Upper lobe of right lung (tissue), 1 donor: ENCODE data around the gene LRP10. TPM values are rescaled to one million over a fixed set of nuclear protein-coding genes. Genes with fewer than 3 reads are reported as not detected.
A peak's percentile ranks its signal among the peaks of the same experiment; 100 is the strongest.
"Not testable (repeated sequence)": the region's sequence is repeated elsewhere in the genome, so short reads cannot be mapped to it uniquely, and the experiment has no call there.

ENCODE experiments used
- ATAC-seq: fragments of 200-7000 bp; cut with Tn5 transposase; one replicate; pipeline ENCODE4 v1.9.1; 2020; ENCODE audit warnings: mild to moderate bottlenecking, moderate library complexity
- DNase-seq: peaks from one replicate; pipeline ENCODE4 v3.0.0-alpha.2; 2020
- H3K27ac ChIP-seq: fragments of 200-600 bp; one replicate; pipeline ENCODE4 v1.8.0; 2022
- H3K27me3 ChIP-seq: fragments of 200-600 bp; one replicate; pipeline ENCODE4 v1.8.0; 2022; ENCODE audit warnings: mild to moderate bottlenecking
- H3K36me3 ChIP-seq: fragments of 200-600 bp; one replicate; pipeline ENCODE4 v1.8.0; 2022
- H3K4me1 ChIP-seq: fragments of 200-600 bp; one replicate; pipeline ENCODE4 v1.8.0; 2022
- H3K4me3 ChIP-seq: fragments of 200-600 bp; one replicate; pipeline ENCODE4 v1.8.0; 2022; ENCODE audit warnings: mild to moderate bottlenecking
- H3K9me3 ChIP-seq: fragments of 200-600 bp; one replicate; pipeline ENCODE4 v1.8.0; 2022
- intact Hi-C: fragments of 100-400 bp; cut with DNase I; formaldehyde crosslinking; loops from one replicate; pipeline ENCODE4 v1.11.0; 2022
- total RNA-seq: library from RNA; stranded (reverse); fragmentation: NEBNext Ultra II Directional; extraction: Animal tissue kit (Norgen Biotek cat#: 25700); gene quantifications from one replicate; pipeline ENCODE4 v1.2.1, GENCODE V29; 2021
- TF ChIP-seq, protein P1 (sequence below): fragments of 200-600 bp; IDR thresholded peaks from one replicate; pipeline ENCODE4 v1.8.0; 2022; ENCODE audit warnings: antibody characterized with exemption
- donor health status: DM: no; HTN: yes; CAD: no; lungs with severe emphysema.

The LRP10 gene
- total RNA-seq, 1 donor from 2014 or later = 142 TPM

DNA sequence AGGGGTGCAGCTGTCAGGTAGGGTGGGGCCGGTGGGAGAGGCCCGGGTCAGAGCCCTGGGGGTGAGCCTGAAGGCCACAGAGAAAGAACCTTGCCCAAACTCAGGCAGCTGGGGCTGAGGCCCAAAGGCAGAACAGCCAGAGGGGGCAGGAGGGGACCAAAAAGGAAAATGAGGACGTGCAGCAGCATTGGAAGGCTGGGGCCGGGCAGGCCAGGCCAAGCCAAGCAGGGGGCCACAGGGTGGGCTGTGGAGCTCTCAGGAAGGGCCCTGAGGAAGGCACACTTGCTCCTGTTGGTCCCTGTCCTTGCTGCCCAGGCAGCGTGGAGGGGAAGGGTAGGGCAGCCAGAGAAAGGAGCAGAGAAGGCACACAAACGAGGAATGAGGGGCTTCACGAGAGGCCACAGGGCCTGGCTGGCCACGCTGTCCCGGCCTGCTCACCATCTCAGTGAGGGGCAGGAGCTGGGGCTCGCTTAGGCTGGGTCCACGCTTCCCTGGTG lies 24.7 kb upstream of the LRP10 start:
- peak; percentile 48 for DNase-seq

DNA sequence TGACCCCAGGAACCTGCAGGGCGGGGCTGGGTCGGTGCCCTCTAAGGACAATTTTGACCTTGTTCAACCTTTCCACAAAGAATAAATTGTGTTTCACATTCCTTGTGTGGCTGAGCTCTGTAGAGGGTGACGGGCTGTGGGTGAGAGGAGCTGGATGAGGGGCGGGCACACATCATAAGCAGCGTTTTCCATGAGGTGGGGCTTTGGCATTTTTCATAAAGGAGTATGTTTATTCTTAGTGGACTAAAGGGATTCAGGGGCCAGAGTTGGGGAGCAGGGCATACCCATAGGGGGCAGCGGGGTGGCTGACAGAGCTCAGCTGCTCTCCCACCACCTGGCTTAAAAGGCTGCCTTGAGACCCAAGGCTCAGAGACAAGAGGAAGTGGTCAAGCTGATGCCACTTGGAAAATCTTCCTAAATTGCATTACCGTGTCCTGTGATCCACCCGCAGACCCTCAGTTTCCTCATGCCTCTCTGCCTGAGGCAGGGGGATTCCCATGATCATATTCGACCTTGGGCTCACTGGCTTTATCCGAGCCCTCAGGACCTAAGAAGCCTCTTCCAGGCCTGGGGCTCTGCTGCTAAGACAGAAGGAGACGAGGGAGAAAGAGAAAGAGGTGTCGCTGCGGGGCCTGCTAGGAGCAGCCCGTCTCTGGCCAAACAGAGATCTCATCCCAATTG lies 23.7 kb upstream of the LRP10 start:
- DNase-seq = peak; percentile 62
- no peak overlapping the region for H3K4me3 ChIP-seq

More for the DNA sequence above, 24.7 kb upstream of the LRP10 start:
- no peak for ATAC-seq
- no peak overlapping the region for H3K4me3 ChIP-seq
- no peaks in the 10 kb centered on the region for H3K9me3 ChIP-seq
- TF ChIP-seq, protein P1, sequence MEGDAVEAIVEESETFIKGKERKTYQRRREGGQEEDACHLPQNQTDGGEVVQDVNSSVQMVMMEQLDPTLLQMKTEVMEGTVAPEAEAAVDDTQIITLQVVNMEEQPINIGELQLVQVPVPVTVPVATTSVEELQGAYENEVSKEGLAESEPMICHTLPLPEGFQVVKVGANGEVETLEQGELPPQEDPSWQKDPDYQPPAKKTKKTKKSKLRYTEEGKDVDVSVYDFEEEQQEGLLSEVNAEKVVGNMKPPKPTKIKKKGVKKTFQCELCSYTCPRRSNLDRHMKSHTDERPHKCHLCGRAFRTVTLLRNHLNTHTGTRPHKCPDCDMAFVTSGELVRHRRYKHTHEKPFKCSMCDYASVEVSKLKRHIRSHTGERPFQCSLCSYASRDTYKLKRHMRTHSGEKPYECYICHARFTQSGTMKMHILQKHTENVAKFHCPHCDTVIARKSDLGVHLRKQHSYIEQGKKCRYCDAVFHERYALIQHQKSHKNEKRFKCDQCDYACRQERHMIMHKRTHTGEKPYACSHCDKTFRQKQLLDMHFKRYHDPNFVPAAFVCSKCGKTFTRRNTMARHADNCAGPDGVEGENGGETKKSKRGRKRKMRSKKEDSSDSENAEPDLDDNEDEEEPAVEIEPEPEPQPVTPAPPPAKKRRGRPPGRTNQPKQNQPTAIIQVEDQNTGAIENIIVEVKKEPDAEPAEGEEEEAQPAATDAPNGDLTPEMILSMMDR = no peak
- no peaks in the 10 kb centered on the region for H3K27me3 ChIP-seq
- peaks cover 48% of the 10 kb centered on the region for H3K4me1 ChIP-seq
- peaks cover 51% of the 10 kb centered on the region for H3K36me3 ChIP-seq
- intact Hi-C loops = no loop called here
- H3K27ac ChIP-seq = peak overlapping the region; percentile 65

DNA sequence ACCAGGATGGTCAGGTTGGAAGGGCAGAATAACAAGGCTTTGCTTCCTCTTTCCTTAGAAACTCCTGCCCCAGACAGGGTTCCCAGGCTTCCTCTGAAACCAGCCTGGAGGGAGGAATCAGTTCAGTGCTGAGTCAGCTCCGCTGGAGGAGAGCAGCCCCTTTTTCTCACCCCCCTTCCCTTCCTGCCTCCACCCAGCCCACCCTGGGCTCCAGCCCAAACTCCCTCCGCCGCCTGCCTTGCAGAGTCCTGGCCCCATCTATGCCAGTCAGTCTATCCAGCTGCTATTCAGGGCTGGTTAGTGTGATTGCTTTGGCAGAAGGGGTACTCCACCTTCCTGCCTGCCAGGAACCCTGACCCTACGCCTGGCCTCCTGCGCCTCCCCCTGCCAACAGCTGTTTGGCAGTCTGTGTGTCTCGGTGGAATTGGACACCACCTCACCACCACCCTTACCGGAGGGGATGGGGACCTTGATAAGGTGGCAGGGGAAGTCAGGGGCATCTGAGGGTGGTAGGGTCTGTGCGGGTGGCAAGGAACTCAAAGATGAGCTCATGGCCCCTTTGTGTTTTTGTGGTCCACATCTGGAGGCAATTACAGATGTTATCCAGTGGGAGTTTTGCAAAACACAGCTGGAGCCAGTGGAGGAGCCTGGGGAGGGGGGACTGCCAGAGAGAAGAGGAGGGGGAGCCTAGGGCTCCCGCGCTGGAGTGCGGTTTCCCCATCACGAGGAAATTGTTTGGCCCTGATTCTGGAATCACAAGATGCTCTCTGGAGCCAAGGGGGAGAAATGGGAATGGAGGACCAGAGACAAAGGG lies 23.0 kb upstream of the LRP10 start:
- intact Hi-C loops = no loop called here
- DNase-seq = peak; percentile 69

More for the DNA sequence above, 23.7 kb upstream of the LRP10 start:
- Histone ChIP-seq H3K4me1 (peaks cover 54% of the 10 kb centered on the region), H3K9me3 (no peaks in the 10 kb centered on the region), H3K27ac (peak overlapping the region; percentile 84), H3K36me3 (peaks cover 42% of the 10 kb centered on the region), H3K27me3 (no peaks in the 10 kb centered on the region)
- TF ChIP-seq, protein P1 = no peak
- intact Hi-C loops = no loop called here
- peak; percentile 32 for ATAC-seq

DNA sequence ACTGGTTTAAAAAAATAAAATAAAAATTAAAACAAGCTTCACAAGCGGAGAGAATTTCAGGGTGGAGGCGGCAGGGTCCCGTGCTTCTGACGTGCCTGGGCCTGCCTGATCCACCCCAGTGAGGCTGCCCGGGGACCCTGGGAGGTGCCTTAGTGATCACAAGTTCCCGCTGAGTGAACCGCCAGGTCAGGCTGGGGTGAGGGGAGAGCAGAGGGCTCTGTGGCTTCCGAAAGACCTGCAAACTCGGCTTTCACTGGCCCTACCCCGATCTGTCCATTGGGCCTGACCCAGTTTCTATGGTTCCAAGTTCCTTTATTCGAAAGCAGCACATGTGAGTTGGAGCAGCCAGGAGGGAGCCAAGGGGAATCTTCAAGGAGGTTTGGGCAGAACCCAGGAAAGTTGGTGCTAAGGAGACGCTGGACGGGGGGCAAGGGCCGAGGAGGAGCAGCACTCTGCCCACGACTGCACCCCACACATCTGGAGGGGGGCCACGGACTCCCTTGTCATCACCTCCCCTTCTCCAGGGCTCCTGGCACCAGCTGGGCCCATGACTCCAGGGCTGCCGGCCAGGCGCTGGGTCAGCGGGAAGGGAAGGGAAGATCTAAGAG lies 22.2 kb upstream of the LRP10 start:
- no peaks in the 10 kb centered on the region for H3K9me3 ChIP-seq
- TF ChIP-seq, protein P1 = no peak
- peak; percentile 66 for DNase-seq

More for the DNA sequence above, 23.0 kb upstream of the LRP10 start:
- peak; percentile 19 for ATAC-seq
- Histone ChIP-seq H3K4me1 (peaks cover 60% of the 10 kb centered on the region), H3K36me3 (peaks cover 34% of the 10 kb centered on the region), H3K27me3 (no peaks in the 10 kb centered on the region), H3K4me3 (no peak overlapping the region), H3K9me3 (no peaks in the 10 kb centered on the region), H3K27ac (peak overlapping the region; percentile 84)
- TF ChIP-seq, protein P1 = no peak

DNA sequence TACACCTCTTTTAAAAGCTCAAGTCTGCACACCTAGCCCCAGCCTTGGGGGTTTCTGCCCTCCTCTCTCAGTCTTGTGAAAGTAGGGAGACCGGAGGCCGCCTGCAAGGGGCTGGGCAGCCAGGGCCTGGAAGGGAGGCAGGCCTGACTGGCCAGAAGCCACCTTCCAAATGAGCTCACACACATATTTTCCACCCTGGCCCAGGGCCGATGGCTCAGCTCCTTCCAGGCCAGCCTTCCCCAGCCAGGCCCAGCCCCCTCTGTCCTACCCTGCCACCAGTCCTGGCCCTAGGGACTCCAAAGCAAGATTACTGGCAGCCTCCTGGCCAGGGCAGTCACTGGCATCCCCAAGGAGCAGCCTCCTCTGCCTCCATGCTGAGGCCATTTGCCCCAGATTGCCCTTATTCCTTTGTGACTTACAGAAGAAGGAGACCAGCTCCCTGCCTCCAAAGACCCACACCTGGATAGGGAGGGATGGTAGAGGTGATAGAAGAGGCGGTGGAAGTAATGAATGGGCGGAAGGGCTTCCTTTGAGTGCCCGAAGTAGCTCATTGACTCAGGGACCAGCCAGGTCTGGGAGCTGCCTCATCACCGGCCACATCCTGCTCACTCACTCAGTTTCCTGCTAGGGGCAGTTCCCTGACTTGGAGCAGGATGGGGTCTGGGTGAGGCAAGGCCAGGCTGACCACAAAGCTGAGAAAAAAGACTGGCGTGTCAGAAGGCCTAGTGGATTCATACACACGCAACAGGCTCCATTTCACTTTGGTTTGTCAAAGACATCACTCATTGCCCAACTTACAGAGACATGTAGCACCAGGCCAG lies 20.4 kb upstream of the LRP10 start:
- TF ChIP-seq, protein P1 = no peak
- peak overlapping the region; percentile 74 for H3K27ac ChIP-seq
- no peak overlapping the region for H3K4me3 ChIP-seq
- intact Hi-C loops = no loop called here
- H3K9me3 ChIP-seq = no peaks in the 10 kb centered on the region
- peak; percentile 77 for DNase-seq
- peak; percentile 44 for ATAC-seq
- no peaks in the 10 kb centered on the region for H3K27me3 ChIP-seq
- peaks cover 54% of the 10 kb centered on the region for H3K4me1 ChIP-seq
- peaks cover 10% of the 10 kb centered on the region for H3K36me3 ChIP-seq

More for the DNA sequence above, 22.2 kb upstream of the LRP10 start:
- intact Hi-C loops = no loop called here
- Histone ChIP-seq H3K4me1 (peaks cover 60% of the 10 kb centered on the region), H3K36me3 (peaks cover 28% of the 10 kb centered on the region), H3K27ac (peak overlapping the region; percentile 84), H3K27me3 (no peaks in the 10 kb centered on the region), H3K4me3 (no peak overlapping the region)
- no peak for ATAC-seq

DNA sequence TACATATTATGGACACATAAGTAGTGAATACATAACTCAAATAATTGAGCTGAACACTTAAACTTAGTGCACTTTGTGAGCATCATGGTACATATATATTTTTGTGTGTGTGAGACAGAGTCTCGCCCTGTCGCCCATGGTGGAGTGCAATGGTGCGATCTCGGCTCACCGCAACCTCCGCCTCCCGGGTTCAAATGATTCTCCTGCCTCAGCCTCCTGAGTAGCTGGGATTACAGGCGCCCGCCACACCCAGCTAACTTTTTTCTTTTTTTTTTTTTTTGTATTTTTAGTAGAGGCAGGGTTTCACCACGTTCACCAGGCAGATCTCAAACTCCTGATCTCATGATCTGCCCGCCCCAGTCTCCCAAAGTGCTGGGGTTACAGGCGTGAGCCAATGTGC lies 19.4 kb upstream of the LRP10 start:
- H3K27me3 ChIP-seq, H3K9me3 ChIP-seq, intact Hi-C loops, H3K4me3 ChIP-seq, DNase-seq, ATAC-seq, H3K36me3 ChIP-seq: not testable (repeated sequence)
- peak overlapping the region; percentile 74 for H3K27ac ChIP-seq
- H3K4me1 ChIP-seq = peaks cover 50% of the 10 kb centered on the region
